ENCODE measurements around the gene NKAIN4.

The NKAIN4 gene

DNA sequence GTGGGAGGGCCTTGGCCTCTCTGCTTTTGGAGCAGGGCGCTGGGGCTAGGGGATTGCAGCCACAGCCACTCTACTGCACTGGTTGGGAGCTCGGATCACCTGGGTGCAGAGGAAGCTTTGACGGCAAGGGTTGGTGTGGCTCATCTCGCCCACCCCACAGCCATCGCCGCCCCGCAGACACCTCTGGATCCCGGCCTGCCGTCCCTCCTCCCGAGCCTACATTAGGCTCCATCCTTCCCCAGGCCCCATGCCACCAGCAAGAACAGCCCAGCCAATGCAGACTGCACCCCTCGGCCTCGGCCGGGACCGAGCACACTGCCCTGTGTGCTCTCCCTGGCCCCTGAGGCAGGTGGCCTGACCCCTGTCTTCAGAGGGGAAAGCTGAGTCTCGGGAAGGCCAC is 6.3 kb upstream of the NKAIN4 start:
- Mint-ChIP-seq H3K4me3 (peak overlapping the region in 1 of 3 experiments; percentile 19), H3K27me3 (ENCODE audit: low read depth) (peaks cover 12% of the 10 kb centered on the region), H3K9me3 (no peaks in the 10 kb centered on the region), H3K27ac (peak overlapping the region; percentile 96 to 99 (median 98)), H3K4me1 (peaks cover 90% of the 10 kb centered on the region), H3K36me3 (ENCODE audit: low read depth) (no peaks in the 10 kb centered on the region)
- TF ChIP-seq, protein P1, sequence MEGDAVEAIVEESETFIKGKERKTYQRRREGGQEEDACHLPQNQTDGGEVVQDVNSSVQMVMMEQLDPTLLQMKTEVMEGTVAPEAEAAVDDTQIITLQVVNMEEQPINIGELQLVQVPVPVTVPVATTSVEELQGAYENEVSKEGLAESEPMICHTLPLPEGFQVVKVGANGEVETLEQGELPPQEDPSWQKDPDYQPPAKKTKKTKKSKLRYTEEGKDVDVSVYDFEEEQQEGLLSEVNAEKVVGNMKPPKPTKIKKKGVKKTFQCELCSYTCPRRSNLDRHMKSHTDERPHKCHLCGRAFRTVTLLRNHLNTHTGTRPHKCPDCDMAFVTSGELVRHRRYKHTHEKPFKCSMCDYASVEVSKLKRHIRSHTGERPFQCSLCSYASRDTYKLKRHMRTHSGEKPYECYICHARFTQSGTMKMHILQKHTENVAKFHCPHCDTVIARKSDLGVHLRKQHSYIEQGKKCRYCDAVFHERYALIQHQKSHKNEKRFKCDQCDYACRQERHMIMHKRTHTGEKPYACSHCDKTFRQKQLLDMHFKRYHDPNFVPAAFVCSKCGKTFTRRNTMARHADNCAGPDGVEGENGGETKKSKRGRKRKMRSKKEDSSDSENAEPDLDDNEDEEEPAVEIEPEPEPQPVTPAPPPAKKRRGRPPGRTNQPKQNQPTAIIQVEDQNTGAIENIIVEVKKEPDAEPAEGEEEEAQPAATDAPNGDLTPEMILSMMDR (IDR thresholded peaks at IDR 0.05; ENCODE audit: unreplicated experiment in 3 of 3) = no peak

DNA sequence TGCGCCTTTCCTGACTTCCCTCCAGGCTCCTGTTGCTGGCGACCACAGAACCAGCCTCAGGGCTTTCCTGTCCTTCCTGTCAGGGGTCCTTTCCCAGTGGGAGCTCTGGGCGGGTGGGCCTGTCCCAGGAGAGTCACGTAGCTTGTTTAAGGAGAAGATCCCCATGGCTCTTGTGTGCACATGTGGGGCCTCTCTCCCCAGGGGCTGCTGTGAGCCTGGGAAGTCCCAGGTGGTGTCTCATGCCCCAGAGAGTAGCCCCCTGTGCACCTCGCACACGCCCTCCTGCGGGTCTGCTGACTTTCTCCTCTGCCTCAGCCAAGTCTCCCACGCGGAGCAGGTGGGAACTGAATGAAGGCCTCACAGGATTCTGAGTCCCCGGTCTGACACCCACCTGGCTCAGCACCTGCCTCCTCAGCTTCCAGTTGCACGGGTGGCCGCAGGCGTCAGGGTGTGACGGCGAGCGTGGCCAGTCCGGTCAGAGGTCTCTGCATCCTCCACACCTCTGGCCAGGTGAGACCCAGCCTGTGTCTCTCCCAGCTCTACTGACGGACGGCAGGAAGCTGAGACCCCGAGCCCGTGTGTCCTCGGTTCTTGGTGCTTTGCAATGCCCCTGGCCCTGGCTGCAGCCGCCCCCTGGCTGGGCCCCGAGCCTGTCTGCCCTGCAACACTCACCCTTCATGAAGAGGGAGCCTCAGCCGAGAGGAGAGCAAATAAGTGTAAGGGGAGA is 5.6 kb upstream of the NKAIN4 start:
- no peaks in the 10 kb centered on the region for H3K9me3 Mint-ChIP-seq
- peaks cover 93% of the 10 kb centered on the region for H3K4me1 Mint-ChIP-seq
- TF ChIP-seq, protein P1 (IDR thresholded peaks at IDR 0.05; ENCODE audit: unreplicated experiment in 3 of 3) = no peak

DNA sequence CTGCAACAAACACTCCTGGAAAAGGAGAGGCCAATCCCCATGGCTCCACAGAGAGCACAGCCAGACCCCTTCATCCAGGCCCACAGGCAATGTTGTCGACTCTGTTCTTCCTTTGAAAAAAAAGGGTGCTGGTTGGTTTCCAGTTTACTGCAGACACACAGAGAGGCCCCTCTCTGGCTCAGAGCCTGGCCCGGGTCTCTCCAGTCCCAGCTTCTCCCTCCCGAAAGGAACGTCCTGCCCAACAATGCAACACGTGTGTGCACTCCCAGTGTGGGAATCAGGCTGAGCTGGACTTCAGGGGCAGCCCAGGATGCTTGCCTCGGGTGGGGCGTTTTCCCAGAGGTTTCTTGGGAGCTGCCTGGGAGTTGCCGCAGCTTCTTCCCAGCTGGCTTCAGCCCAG is 4.5 kb upstream of the NKAIN4 start:
- TF ChIP-seq, protein P1 (IDR thresholded peaks at IDR 0.05; ENCODE audit: unreplicated experiment in 3 of 3) = no peak
- H3K4me3 Mint-ChIP-seq = peak overlapping the region in 2 of 3 experiments; percentile 51 to 57
- no peaks in the 10 kb centered on the region for H3K9me3 Mint-ChIP-seq
- no peaks in the 10 kb centered on the region for H3K36me3 Mint-ChIP-seq (ENCODE audit: low read depth)
- peaks cover 15% of the 10 kb centered on the region for H3K27me3 Mint-ChIP-seq (ENCODE audit: low read depth)
- peaks cover 84% of the 10 kb centered on the region for H3K4me1 Mint-ChIP-seq
- peak overlapping the region; percentile 82 to 99 (median 98) for H3K27ac Mint-ChIP-seq

More for the DNA sequence above, 5.6 kb upstream of the NKAIN4 start:
- peaks cover 15% of the 10 kb centered on the region for H3K27me3 Mint-ChIP-seq (ENCODE audit: low read depth)
- no peaks in the 10 kb centered on the region for H3K36me3 Mint-ChIP-seq (ENCODE audit: low read depth)
- peak overlapping the region in 1 of 3 experiments; percentile 19 for H3K4me3 Mint-ChIP-seq
- peak overlapping the region; percentile 96 to 99 (median 98) for H3K27ac Mint-ChIP-seq

DNA sequence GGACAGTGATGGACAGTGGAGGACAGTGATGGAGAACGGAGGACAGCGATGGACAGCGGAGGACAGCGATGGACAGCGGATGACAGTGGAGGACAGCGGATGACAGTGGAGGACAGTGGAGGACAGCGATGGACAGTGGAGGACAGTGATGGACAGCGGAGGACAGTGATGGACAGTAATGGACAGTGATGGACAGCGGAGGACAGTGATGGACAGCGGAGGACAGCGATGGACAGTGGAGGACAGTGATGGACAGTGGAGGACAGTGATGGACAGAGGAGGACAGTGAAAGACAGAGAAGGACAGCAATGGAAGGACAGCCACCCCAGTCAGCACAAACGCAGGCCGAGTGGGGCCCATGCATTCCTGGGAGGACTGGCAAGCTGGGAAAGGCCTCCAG is 3.4 kb upstream of the NKAIN4 start:
- H3K4me1 Mint-ChIP-seq = peaks cover 83% of the 10 kb centered on the region
- peak overlapping the region; percentile 9 to 65 (median 57) for H3K4me3 Mint-ChIP-seq
- TF ChIP-seq, protein P1 (IDR thresholded peaks at IDR 0.05; ENCODE audit: unreplicated experiment in 3 of 3) = no peak
- H3K9me3 Mint-ChIP-seq = no peaks in the 10 kb centered on the region
- H3K27ac Mint-ChIP-seq = peak overlapping the region; percentile 82 to 99 (median 98)
- no peaks in the 10 kb centered on the region for H3K36me3 Mint-ChIP-seq (ENCODE audit: low read depth)
- H3K27me3 Mint-ChIP-seq (ENCODE audit: low read depth) = peaks cover 18% of the 10 kb centered on the region

DNA sequence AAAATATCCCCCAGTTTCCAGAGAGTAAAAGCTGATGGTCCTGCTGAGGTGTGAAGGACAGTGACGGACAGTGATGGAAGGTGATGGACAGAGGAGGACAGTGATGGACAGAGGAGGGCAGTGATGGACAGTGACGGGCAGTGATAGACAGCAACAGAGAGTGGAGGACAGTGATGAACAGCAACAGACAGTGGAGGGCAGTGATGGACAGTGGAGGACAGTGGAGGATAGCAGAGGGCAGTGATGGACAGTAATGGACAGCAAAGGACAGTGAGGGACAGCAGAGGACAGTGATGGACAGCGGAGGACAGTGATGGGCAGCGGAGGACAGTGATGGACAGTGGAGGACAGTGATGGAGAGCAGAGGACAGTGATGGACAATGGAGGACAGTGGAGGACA is 2.7 kb upstream of the NKAIN4 start:
- peak overlapping the region; percentile 9 to 99 (median 98) for H3K27ac Mint-ChIP-seq

More for the DNA sequence above, 2.7 kb upstream of the NKAIN4 start:
- TF ChIP-seq, protein P1 (IDR thresholded peaks at IDR 0.05; ENCODE audit: unreplicated experiment in 3 of 3) = no peak
- peaks cover 79% of the 10 kb centered on the region for H3K4me1 Mint-ChIP-seq
- no peaks in the 10 kb centered on the region for H3K9me3 Mint-ChIP-seq
- H3K27me3 Mint-ChIP-seq (ENCODE audit: low read depth) = peaks cover 22% of the 10 kb centered on the region
- peak overlapping the region in 2 of 3 experiments; percentile 57 to 65 for H3K4me3 Mint-ChIP-seq
- no peaks in the 10 kb centered on the region for H3K36me3 Mint-ChIP-seq (ENCODE audit: low read depth)
